ENCODE measurements around the gene CHST1.

CHST1 gene

DNA sequence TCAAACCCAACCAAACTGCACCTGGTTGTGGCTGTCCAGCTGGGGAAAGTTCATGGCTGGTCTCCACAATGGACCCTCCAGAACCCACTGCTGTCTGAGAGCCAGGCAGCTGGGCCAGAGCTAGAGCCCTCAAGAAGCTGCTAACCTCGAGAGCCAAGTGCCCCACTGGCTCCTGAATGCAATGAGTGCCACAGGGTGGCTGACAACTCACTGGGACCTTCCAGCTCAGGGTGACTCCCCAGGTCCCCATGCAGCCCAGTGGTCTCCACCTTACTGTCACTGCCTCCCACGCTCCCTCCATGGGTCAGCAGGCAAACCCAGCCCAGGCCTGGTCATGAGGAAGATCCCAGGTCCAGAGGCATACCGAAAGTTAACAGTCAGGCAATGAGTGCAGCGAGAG lies 8.0 kb upstream of the CHST1 start:
- DNase-seq: no peak

DNA sequence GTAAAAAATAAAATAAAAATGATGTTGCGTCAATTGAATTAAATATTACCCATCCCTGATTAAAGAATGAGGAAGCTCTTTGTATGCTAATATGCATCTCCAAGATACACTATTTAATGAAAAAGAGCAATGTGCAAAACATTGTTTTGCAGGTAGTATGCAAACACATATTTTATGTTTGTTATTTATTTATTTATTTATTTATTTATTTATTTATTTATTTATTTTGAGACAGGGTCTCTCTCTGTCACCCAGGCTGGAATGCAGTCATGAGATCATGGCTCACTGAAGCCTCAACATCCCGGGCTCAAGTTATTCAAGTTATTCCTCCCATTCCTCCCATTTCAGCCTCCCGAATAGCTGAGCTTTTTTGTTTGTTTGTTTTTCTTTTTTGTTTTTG lies 7.2 kb upstream of the CHST1 start:
- DNase-seq: no peak

DNA sequence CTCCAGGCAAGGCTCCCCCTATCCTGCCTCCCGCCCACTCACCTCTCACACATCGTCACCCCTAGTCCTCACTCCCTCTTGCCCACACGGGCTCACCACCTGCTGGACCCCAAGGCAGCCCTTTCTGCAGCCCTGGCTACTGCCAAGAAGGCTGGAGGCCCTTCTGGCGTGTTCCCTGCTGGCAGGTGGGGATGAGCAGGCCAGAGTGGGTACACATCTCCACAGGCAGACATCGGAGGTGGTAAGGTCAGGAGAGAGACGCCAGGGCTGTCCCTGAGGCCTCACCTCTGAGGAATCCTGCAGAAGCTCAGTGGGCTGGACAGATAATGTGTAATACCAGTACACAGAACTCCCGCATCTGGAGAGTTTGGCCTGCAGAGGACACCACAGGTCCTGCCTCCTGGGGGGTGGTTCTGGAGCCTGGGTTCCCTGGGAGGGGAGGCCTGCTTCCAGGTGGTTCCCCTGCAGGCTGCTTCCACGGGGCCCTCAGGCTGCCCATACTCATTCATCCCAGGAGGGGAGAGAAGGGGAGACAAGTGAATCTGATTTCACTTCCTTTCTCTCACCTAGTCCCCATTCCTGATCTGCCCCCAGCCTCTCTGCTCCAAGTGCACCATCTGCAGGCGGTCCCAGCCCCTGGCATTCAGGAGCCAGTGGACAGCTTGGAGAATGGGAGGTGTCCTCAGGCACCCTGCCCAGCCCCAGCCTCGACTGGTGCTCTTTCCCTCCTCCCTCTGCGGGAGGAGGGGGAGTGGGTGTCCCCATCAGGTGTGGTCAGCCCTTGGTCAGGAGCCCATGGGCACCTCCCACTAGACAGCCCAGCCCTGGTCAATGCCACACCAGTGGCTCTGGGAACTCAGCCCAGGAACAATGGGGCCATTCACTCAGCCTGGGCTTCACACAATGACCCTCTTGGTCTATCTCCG lies 6.1 kb upstream of the CHST1 start:
- DNase-seq: no peak

DNA sequence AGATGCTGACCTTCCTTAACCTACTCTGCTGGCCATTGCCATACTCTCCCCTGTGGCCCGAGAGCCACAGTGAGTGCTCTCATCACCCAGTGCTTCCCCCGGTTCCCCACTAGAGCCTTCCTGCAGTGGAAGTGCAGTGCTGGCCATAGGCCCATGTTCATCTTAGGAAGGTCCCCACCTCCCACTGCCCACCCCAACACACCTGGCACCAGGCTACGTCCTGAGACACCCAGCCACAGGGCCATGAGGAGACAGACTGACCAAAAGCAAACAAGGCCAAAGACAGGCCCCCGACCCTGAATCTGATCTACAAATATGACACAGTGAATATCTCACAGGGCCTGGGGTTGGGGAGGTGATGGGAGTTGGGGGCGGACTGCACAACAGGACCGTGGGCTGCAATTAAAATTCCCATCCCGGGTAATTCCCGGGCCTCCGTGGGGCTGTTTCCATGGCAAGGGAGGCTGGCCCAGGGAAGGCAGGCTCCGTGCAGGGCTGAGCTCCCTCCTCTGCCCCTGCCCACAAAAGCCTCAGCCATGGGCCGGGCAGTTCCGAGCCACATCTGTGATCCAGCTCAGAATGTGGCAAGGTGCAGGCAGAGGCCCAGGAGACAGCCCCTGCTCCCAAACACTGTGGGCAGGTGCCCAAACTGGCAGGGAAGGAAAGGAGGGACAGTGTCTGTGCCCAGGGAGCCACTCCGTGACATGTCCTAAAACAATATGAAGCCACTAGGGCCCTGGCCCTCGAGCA lies 5.1 kb upstream of the CHST1 start:
- no peak for DNase-seq

DNA sequence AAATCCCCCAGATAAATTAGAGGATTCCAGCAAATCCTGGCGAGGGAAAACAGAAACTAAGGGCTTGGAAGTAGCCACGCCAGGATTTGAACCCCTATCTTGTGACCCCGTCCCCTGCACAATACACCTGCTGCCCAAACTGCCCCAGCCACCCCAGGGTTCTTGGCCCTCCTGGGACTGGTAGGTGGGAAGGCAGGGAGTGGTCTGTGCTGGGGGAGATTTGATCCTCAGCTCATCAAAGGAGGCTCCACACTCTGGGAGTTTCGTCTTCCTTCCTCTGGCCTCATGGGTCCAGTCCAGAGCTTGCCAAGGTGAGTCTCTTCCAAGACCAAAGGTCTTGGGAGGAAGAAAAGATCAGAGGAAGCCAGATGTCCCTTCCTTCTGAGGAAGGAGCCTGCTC lies 4.5 kb upstream of the CHST1 start:
- DNase-seq: no peak

DNA sequence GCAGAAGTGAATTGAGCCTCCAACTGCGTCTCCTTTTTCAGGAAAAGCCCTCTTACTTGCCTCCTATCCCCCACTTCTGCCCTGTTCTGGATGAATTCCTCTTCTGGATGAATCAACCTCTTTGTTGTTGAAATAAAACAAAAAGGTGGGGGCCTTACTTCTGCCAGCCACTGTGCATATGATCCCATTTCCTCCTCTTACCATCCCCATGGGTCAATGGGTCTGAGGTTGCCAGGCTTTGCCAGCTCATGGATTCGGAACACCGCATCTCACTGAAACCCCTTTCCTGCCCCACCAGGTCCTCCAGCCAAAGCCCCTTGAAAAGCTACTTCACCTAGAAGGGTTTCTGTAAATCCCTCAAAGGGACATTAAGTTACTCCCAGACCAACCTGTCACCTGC lies 3.7 kb upstream of the CHST1 start:
- no peak for DNase-seq

DNA sequence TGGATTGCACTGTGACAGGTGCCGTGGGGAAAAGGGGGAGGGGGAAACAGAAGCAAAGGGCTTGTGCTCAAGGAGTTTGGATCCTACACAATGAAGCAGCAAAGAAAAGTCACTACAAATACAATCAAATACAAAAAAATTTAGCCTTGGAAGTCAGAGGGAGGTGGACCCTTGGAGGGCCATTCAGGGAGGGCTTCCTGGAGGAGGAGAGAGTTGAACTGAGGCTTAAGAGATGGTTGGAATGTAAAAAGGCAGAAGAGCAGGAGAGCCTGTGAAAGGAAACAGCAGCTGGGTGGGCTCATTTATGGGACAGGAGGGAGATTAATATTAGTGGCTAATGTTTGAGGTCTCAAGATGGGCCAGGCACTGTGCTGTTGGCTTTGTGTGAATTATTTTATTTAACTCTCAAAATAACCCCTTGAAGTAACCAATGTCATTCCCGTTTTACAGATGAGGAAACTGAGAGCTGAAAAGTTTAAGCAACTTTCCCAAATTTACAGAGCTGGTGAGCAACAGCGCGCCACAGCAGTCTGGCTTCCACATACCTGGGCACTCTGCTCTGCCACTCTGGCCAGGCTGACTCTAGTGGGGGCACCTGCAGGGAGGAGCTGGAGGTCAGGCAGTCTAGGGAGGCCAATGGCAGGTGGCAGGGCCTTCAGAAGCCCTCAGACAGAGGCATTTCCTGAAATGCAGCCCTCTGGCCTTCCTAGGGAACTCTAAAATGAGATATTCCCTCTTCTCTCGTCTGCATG lies 2.7 kb upstream of the CHST1 start:
- DNase-seq: no peak

DNA sequence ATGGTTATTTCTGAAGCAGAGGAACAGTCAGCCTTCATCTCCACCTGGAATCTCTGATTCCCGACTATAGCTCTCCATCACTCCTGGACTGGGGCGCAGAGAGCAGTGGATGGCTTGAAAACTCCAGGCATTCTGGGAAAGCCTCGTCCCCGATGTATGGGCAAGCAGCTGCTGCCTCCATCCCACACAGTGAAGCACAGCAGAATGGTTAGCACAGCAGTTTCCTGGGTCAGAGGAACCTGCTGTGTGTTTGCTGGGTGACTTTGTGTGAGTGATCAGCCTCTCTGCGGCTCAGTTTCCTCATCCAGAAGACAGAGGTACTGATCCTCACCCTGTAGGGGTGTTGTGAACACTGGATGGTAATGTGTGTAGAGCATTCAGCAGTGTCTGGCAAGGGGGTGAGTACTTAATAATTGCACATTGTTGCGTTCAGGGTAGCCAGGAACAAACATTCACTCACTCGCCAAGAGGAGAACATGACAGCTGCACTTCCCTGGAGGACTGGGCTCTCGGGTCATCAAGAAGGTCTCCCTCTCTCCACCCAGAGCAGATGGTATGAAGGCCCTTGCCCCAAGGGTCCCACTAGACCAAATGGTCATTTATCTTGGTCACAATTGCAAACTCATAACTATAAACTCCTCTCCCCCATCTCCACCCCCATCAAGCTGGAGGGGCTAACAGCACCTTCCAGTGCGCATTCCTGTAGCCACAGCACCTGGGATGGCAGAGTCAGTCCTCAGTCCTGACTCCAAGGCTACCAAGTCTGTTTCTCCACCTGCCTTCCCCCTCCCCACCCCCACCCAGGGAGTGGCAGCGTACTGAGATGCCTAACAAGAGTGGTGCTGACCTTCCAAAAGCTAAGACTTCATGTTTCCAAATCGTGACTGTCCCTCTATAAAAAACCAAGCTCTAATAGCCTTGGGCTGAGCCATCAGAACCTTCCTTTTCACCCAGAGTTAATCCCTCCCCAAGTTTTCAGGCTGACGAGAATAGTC lies 1.5 kb upstream of the CHST1 start:
- no peak for DNase-seq

DNA sequence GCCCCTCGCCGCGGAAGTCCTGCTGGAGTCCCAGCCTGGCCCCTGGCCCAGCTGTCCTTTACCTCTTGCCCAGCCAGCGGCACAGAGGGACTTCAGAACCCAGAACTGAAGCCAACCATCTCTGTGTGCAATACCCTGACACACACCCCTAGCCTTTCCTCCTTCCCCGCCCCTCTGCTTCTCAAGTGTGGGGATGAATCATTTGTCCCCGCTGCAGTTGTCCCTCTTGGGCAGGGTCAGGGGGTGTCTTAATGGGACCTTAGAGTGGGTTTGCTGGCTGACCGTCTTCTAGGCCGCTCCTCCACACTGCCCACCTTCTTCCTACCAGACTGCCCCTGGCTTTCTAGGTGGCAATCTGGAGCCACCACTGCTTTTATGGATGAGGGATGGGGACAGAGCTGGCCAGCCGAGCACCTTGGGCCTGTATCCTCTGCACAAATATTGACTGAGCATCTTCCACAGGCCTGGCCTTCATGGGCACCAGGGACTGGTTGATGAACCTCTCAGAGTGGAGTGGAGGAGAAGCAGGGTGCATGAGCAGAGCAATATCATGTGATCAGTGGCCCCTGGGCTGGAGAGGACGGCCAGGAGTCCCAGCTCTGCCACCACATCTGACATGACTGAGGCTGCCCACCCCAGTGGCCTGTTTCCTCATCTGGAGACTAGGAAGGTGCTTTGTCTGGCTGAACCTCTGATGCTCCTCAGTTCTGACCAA lies 668 bp upstream of the CHST1 start:
- no peak for DNase-seq

DNA sequence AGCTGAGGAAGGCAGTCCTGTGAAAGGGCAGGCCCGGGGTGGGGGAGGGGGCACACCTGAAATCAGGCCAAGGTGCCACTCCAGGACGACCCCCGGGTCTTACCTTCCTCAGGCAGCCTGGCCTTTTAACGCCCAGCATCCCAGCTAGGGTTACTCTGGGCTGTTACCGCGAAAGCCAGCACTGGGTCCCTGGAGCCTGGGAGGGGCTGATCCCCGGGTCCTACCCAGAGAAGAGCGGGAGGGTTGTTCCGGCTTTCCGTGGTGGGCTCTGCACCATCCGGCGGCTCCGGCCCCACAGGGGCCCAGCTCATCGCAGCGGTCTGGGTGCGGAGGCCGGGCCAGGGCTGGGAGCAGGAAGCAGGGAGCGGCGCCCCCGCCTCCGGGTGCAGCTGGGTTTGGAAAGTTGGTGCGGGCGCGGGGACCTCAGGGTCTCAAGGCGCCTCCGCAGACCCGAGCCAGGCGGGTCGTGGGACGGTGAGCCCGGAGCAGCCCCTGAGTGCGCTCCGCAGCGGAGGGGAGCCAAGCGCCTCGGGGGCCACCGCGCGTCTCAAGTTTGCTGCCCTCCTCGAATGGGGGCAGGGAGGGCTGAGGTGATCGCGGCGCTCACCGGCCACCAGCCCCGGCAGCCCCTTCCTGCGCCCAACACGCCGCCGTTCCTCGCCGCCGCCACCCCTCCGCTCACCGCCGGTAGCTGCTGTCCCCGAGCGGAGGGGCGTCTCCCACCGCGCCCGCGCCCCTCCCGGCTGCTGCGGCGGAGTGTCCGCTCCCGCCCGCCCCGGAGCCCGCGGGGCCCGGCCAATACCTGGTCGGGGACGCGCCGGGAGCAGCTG lies 831 bp downstream of the CHST1 start:
- DNase-seq: no peak

DNA sequence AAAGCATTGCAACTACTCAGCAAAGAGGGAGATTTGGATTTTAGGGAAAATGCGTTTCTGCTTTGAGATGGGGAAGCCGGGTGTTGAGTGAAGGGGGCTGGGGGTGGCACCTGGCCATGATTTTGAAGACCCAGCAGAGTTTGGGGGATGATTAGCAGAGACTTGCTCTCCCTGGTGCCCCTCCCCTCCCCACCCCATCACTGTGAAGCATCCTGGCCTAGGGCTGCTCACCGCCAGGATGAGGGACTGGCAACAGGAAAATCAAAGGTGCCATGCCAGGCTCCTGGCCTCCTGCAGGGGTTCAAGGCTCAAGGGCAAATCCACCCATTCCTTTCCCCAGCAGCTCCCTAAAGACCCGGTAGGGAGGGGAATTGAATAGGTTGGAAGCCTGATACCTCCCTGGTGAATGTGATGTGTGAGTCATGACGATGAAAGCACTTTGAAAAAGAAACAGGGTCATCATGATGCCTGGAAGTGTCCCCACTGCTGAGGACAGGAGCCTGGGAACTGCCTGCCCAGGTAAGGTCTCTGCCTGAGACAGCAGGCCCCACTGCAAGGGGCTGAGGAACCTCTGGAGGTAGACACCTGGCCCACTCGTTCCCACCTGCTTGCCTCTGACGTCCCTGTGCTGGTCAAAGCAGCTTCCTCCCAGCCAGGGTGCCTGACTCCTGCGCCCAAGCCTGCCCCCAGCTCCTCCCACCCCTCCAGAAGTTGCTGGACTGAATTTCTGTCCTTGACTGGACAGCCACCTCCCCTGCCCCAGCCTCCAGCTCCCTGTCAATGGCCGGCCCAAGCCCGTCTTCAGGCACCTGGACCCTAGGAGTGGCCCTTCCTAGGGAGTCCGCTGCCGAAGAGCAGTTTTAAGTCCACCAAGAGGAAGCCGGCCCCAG lies 1.7 kb downstream of the CHST1 start:
- DNase-seq: no peak

DNA sequence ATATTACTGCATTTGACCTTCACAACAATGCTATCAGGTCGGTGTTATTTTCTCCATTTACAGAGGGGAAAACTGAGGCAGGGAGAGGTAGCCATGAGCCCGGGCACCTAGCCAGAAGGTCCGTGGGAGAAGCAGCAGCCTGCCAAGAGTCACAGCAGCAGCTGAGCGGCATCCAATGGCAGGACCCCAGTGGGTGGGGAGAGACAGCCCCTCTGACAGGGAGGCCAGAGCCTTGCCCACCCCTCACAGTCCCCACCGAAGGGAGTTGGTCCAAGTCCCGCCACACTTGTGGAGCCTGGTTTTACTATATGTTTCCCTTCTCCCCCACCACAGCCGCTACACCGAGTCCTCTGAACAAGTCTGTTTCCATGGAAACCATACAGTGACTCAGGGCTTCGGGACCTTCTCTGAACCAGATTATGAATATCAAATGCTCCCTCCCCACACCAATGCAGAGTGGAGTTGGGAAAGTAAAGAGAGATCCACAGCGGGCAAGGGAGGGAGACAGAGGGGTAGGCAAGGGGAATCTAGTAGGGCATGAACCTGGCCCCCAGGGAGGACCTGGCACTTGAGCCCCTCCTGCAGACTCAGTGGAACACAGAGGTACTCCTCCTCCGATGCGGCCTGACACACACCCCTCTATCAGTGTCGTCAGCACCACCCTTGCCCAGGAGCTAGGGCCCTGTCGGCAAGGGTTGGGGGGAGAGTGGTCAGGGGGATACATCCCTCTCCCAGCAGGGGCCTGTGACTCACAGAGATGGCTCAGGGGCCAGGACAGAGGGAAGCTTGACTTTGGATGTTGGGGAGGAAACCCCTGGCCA lies 2.5 kb downstream of the CHST1 start:
- no peak for DNase-seq

DNA sequence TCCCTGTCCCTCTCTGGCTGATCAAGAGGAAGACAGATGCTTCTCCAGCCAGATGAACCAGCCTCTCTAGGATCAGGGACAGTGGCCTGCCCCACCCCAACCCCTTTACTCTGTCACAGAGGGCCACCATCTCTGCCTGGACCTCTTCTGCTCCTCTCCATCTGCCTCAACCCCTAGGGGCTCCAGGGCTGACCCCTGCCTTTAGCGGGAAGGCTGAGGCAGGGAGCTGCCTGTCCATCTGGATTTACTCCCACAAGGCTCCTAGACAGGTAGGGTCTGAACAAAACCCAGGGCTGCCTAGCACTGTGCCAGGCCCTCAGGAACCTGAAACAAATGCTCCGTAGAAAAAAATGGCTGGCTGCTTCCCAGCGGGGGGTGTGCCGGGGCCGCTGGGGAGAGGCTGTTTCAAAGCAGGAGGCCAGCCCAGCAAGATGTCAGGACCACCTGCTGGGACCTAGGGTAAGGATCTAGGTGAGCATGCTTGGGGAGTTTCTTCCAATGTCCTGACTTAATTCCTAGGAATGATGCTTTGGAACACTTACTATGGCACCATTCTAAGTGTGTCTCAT lies 3.2 kb downstream of the CHST1 start:
- no peak for DNase-seq

DNA sequence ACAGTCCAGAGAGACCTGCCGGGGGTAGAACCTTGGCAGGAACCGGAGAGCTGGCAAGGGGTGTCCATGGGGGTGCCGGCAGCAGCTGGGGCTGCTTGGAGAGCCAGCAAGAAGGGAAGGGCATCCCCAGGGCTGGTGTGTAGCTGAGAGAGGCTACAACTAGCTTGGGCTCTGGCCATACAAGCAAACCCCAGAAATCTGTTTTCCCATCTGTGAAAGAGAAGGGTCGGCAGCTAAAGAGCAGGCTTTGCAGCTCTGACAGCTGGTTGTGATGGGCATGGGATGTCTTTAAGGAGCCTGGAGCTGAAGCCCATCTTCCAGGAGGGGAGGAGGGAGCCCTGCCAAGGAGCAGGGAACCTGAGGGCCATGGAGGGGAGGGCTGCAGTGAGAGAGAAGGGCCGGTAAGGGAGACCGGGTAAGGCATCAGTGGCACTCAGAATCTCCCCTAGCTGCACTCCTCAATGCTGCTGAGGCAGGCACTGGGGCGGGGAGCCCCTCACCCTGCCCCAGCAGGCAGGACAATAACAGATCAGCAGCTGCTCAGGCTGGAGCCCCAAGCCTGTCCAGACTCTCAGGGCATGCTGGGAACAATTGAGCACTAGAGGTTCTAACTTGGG lies 3.9 kb downstream of the CHST1 start:
- DNase-seq: no peak

DNA sequence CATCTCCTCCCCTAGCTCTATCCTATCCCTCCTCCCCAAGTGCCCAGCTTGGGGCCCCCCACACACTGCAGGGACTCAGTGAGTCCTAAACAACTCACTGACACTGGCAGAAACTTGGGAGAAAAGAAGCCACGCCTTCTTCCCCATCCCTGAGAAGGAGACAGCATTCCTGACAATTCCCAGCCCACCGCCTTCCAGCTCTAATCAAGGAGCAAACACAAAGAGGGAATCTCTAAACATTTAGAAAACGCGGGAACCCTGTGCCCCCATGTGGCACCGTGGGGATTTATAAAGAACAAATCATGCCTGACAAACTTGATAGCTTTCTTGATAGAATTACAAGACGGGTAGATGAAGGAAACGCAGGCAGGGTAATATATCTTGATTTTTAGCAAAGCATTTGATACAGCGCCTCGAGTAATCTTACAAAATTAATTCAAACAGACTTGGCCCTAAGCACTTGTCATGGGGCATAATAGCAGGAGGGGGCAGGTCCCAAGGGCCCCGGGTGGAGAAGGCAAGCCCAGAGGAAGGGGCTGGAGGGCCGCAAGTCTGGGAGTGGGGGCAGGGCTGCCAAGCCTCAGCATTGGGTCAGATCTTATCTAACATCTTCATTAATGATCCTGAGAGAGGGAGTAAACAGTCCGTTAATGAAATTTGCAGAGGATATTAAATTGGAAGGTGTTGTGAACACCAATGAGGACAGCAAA lies 4.5 kb downstream of the CHST1 start:
- no peak for DNase-seq

DNA sequence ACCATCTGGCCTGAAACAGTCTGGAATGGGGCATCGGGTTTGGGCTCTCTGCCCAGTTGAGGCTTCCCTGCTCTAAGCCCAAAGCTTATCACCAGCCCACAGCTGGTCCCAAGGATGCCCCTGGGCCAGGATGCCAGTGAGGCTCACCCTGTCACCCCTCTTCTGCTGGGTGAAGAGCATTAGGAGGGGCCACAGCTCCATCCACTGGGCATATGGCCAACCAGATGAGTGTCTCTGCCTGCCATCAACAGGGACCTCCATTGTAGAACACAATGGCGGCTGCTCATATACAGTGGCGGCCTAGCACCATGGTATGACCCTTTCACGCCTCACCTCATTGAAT lies 5.6 kb downstream of the CHST1 start:
- DNase-seq: no peak

Data from CD4-positive, alpha-beta T cell treated with Interleukin-15 for 1 hour (primary cell).